Fibroblast of skin of back (primary cell): Measurements from ENCODE around the gene HOXA5.

Source experiments
- DNase-seq: peaks from one replicate; pipeline ENCODE4 v3.0.0-alpha.2; 2013

Gene HOXA5

GRCh38 chr7:27116031-27116961 lies 27.2 kb downstream of the HOXA5 start:
- no peak for DNase-seq

- no peak for DNase-seq
These were observed 28.1 kb downstream of the HOXA5 start for GRCh38 chr7:27115221-27116026.

GRCh38 chr7:27114881-27115220 lies 28.6 kb downstream of the HOXA5 start:
- DNase-seq = no peak

DNA sequence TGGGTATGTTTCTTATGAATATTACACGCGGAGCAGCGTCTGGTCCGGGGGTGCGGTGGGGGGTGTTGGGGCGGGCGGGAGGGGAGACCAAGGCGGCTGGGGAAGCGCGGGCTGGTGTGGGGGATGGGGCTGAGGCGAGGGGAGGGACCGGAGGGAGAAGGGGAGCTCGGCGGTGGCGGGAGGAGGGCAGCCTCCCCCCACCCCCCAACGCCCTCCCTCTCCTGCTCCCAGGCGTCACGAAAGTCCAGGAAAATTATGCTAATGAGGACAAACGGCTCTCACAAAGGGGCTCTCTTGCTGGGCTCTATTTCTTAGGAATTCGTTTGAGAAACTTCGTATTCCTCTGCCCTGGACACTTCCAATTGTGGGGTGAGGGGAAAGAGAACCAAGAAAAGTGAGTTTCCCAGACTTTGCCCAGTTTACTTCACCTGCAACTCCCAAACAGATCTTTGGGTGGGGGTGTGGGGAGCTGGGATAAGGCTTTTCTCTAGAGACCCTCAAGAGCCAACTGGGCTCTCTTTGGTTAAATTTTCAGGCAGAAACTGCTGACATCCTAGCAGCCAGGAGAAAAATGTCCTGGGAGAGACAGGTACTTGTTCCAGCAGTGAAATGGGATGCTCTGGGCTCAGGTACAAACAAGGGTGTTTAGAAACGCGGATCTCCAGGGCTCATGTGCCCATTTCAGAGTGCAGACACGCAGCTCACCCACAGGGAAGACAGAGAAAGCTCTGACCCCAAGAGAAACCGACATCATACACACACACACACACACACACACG lies 29.3 kb downstream of the HOXA5 start:
- no peak for DNase-seq

DNA sequence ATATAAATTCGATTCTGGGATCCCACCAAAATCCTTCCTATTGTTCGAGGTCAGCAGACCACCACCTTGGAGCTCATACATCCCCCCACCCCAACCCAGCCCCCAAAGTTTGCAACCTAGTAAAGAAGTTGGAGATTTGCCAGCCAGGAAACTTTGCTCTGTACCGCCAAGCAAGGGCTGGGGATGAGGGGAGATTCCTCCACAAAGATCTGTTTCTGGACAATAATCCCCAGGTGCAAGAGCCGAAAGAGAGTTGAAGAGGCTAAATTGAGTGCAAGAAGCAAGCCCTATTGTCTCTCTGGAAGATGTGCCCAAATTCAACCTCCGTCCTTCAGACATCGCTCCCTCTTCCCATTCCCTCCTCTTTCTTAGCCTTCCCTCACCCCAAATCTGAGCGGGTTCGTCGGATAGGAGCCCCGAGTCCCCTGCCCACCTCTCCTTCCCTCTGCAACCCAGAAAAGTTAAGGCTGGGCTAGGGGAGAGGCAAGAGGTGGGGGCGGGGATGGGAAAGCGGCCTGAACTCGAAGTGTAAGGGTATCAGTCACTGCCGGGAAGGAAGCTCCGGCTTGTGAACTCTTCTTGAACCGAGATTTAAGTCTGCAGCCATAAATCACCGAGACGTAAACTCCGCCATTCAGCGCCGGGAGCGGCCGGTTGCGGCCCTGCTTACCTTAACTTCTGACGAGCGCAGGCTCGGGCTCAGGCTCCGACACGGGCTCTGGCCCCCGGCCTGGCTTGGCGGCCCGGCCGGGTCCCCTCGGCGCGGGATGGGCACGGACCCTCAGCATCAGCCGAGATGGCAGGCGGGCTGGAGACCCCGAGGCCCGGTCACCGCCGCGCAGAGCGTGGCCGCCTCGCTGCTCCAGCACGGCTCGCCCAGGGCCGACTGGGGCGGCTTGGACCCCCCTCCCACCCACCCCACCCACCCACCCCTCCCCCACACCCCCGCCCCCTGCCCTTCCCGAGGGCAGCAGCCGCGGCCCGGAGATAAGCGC lies 30.2 kb downstream of the HOXA5 start:
- no peak for DNase-seq

- no peak for DNase-seq
These were observed 31.1 kb downstream of the HOXA5 start for GRCh38 chr7:27112361-27112760.

DNA sequence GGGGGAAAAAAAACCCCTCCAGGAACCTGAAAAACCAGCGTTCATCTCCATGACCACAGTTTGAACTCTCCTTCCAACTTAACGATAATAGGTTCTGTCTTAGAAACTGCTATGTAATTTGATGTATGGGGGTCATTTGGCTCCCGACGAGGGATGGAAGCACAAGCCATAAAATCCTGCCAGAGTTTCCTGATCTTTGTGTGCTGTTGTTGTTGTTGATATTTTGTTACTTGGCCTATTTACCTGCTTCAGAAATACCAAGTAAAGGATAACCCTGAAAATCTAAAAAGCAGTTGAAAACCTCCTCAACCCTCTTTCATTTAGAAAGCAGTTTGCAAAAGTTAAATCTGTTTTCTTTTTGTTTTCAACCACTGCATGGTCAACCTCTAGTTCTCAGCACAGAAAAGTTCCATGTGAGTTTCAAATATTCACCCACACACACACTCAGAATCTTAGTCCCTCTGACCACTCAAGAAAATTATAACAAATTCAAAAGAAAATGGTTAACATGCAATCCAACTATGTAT lies 31.7 kb downstream of the HOXA5 start:
- DNase-seq = no peak

GRCh38 chr7:27111042-27111750 lies 32.3 kb downstream of the HOXA5 start:
- no peak for DNase-seq

DNA sequence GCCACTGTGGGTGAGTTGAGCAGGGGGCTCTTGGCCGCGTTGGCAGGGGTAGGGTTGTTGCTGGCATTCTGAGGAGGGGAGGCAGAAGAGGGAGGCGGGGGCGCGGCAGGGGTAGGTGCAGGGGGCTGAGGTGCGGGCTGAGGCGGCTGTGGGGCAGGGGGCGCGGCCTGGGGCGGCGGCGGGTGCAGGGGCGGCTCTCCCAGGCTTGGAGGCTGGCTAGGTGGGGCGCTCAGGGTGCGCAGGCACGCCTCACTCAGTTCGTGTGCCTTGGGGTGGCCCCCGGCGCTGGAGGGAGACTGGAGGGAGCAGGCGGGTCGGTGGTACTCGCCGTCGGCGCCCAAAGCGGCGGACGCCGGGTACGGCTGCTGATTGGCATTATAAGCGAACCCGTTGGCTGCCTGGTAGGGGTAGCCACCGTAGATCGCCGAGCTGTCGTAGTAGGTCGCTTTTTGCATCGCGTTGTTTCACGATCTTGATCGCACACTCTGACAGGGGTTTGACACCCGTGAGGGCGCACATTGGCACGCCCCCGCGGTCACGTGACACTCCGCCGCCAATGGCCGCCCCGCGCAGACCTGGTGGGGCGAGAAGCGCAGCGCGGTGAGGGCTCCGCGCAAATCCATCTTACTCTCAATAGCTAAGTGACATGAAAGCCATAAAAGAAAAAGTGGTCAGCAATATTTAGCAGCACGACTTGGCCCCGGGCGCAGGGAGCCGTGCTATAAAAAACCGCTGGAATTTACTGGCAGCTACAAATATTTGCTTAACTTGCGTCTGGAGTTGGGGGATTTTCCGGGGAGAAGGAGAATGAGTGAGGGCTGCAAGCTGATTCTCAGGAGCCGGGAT lies 33.1 kb downstream of the HOXA5 start:
- no peak for DNase-seq

- no peak for DNase-seq
These were observed 33.9 kb downstream of the HOXA5 start for GRCh38 chr7:27109466-27110185.

- DNase-seq = no peak
These were observed 34.9 kb downstream of the HOXA5 start for GRCh38 chr7:27108390-27109127.

- no peak for DNase-seq
These were observed 35.8 kb downstream of the HOXA5 start for GRCh38 chr7:27107391-27108381.

GRCh38 chr7:27106901-27107240 lies 36.6 kb downstream of the HOXA5 start:
- DNase-seq = no peak

DNA sequence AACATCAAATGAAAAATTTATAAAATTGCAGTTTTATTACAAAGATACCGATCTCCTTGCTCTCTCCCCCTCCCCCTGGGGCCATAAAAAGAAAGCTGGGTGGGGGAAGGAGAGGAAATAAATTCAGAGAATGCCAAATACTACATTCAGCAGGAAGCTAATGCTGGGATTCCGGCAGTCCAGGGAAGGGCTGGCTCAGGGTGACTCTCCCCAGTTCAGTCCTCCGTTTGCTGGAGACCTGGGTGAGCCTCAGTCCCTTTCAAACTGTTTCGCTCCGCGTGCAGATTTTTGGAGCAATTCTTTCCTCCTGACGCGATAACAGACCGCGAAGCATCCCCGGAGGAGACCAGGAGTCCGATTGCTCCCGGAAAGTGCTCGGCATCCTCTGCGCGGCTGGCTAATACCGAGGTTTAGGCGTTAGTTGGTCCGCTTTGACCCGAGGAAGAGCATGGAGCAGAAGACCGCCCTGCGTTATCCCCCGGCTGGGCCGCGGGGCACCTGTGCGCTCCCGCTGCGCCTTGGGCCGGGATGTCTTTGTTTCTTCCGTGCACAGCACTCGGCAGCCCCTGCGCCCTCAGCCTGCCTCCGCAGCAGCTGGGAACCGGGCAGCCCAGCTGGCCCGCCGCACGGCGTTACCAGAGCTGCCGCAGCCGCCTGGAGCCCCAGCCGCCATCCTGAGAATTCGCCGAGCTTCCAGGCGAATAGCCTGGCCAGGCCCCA lies 37.1 kb downstream of the HOXA5 start:
- DNase-seq = no peak

DNA sequence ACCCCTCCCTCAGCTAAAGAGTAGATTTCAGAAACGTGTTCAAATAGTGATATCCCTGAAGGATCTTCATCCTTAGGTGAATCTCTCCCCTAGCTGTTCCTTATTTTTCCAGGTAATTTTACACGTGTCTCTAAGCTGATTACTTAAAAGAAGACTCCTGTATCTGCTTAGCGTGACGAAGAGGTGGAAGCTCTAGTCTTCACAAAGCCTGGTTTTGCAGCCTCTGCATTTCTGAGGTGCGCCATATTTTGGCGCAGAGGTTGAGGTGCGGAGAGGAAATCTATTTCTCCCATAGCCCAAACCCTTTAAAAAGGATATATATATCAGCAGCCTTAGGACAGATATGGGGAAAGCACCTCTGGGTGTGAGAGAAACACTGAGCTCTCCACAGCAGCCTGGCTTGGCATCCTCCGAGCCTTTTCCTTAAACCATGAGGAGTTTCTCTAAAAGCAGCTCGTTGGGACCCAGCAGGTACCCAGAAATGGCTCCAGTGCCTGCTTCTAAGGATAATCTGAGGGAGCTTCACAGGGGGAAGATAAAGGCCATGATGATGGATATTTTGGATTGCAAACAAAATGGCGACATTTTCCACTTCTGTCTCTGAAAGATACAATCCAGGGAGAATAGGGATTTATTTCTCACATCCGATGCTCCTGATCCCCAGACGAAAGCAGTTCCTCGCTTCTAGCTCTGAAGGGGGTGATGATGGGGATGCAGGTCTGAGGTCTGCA lies 38.0 kb downstream of the HOXA5 start:
- DNase-seq = no peak
